ENCODE data around the gene SLCO2B1.

DNA sequence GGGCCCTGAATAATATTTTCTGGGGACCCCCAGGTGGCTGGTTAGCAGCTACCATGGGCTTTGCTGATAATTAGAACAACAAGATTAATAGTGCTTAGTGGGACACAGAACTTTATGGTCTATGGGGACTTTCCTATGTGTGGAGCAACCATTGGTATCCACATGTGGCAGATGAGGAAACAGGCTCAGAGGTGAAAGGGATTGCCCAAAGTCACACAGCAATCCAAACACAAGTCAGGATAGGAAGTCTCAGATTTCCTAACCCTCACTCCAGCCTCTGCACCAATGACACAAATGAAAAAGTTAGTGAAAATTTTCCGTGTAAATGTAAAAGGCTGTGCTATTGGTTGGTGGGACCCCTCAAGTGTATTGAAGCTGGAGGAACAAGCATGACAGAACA is 15.3 kb upstream of the SLCO2B1 start:
- TF ChIP-seq, protein P1, sequence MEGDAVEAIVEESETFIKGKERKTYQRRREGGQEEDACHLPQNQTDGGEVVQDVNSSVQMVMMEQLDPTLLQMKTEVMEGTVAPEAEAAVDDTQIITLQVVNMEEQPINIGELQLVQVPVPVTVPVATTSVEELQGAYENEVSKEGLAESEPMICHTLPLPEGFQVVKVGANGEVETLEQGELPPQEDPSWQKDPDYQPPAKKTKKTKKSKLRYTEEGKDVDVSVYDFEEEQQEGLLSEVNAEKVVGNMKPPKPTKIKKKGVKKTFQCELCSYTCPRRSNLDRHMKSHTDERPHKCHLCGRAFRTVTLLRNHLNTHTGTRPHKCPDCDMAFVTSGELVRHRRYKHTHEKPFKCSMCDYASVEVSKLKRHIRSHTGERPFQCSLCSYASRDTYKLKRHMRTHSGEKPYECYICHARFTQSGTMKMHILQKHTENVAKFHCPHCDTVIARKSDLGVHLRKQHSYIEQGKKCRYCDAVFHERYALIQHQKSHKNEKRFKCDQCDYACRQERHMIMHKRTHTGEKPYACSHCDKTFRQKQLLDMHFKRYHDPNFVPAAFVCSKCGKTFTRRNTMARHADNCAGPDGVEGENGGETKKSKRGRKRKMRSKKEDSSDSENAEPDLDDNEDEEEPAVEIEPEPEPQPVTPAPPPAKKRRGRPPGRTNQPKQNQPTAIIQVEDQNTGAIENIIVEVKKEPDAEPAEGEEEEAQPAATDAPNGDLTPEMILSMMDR (IDR thresholded peaks at IDR 0.05; ENCODE audit: low read depth, low read length, poor library complexity, severe bottlenecking), result no peak
- no peak for TF ChIP-seq EZH2phosphoT487 (IDR thresholded peaks at IDR 0.05; ENCODE audit: borderline replicate concordance, low read length)

Data from DOHH2 (cell line).